Measurements from ENCODE around the gene MAP3K2. TPM values are rescaled to one million over a fixed set of nuclear protein-coding genes. Genes with fewer than 3 reads are reported as not detected.

Gene MAP3K2
- polyA plus RNA-seq, 1 donor from 2014 or later: 37.0 TPM

GRCh38 chr2:127320067-127320466 is 67.7 kb downstream of the MAP3K2 start:
- Histone ChIP-seq H2AFZ (ENCODE audit: low read depth, low read length) (no peak overlapping the region), H4K20me1 (ENCODE audit: insufficient read depth) (no peaks in the 10 kb centered on the region), H3K27me3 (ENCODE audit: insufficient read depth, low read depth, low read length) (no peaks in the 10 kb centered on the region), H3K36me3 (ENCODE audit: insufficient read depth, low read length) (no peaks in the 10 kb centered on the region), H3K4me2 (ENCODE audit: low read length) (no peak overlapping the region), H3F3A (ENCODE audit: insufficient read depth, low read length, poor library complexity, severe bottlenecking) (no peaks in the 10 kb centered on the region), H3K9me2 (ENCODE audit: insufficient read depth, low read length) (no peaks in the 10 kb centered on the region), H3K4me3 (ENCODE audit: low read length) (no peak overlapping the region), H3K27ac (ENCODE audit: low read length) (no peak overlapping the region), H3K79me2 (replicated peaks; ENCODE audit: insufficient read depth, low read length) (no peaks in the 10 kb centered on the region), H3K9me3 (ENCODE audit: low read length) (no peaks in the 10 kb centered on the region), H3K9ac (ENCODE audit: low read length) (no peak overlapping the region)
- TF ChIP-seq EZH2 (IDR thresholded peaks at IDR 0.05; ENCODE audit: borderline replicate concordance, insufficient read depth, low read length, poor library complexity, severe bottlenecking) (no peak), MXI1 (conservative IDR thresholded peaks at IDR 0.05; ENCODE audit: poor library complexity, severe bottlenecking) (no peak), REST (IDR thresholded peaks at IDR 0.05; ENCODE audit: borderline replicate concordance) (no peak), RAD21 (conservative IDR thresholded peaks at IDR 0.05) (no peak), POLR2AphosphoS5 (IDR thresholded peaks at IDR 0.05) (no peak), CTCF (IDR thresholded peaks at IDR 0.05; ENCODE audit: poor library complexity, severe bottlenecking) (no peak), EP300 (conservative IDR thresholded peaks at IDR 0.05; ENCODE audit: poor library complexity, severe bottlenecking) (no peak), SMC3 (conservative IDR thresholded peaks at IDR 0.05; ENCODE audit: poor library complexity) (no peak), TAF1 (IDR thresholded peaks at IDR 0.05; ENCODE audit: low read depth) (no peak)

GRCh38 chr2:127314193-127314988 is 73.4 kb downstream of the MAP3K2 start:
- TF ChIP-seq POLR2AphosphoS5 (IDR thresholded peaks at IDR 0.05) (no peak), SMC3 (conservative IDR thresholded peaks at IDR 0.05; ENCODE audit: poor library complexity) (no peak), REST (IDR thresholded peaks at IDR 0.05; ENCODE audit: borderline replicate concordance) (no peak), RAD21 (conservative IDR thresholded peaks at IDR 0.05) (no peak), MXI1 (conservative IDR thresholded peaks at IDR 0.05; ENCODE audit: poor library complexity, severe bottlenecking) (no peak), TAF1 (IDR thresholded peaks at IDR 0.05; ENCODE audit: low read depth) (no peak), CTCF (IDR thresholded peaks at IDR 0.05; ENCODE audit: poor library complexity, severe bottlenecking) (no peak), EZH2 (IDR thresholded peaks at IDR 0.05; ENCODE audit: borderline replicate concordance, insufficient read depth, low read length, poor library complexity, severe bottlenecking) (no peak), EP300 (conservative IDR thresholded peaks at IDR 0.05; ENCODE audit: poor library complexity, severe bottlenecking) (no peak)
- no peaks in the 10 kb centered on the region for H3K27me3 ChIP-seq (ENCODE audit: insufficient read depth, low read depth, low read length)
- H3K27ac ChIP-seq (ENCODE audit: low read length): no peak overlapping the region
- no peaks in the 10 kb centered on the region for H3K9me2 ChIP-seq (ENCODE audit: insufficient read depth, low read length)
- H3K4me3 ChIP-seq (ENCODE audit: low read length): no peak overlapping the region
- no peaks in the 10 kb centered on the region for H4K20me1 ChIP-seq (ENCODE audit: insufficient read depth)
- peaks cover 6% of the 10 kb centered on the region for H3K36me3 ChIP-seq (ENCODE audit: insufficient read depth, low read length)
- H3K9ac ChIP-seq (ENCODE audit: low read length): no peak overlapping the region
- H3K79me2 ChIP-seq (replicated peaks; ENCODE audit: insufficient read depth, low read length): no peaks in the 10 kb centered on the region
- no peaks in the 10 kb centered on the region for H3K9me3 ChIP-seq (ENCODE audit: low read length)
- no peak overlapping the region for H3K4me2 ChIP-seq (ENCODE audit: low read length)
- no peaks in the 10 kb centered on the region for H3F3A ChIP-seq (ENCODE audit: insufficient read depth, low read length, poor library complexity, severe bottlenecking)
- no peak overlapping the region for H2AFZ ChIP-seq (ENCODE audit: low read depth, low read length)
